Kidney epithelial cell (primary cell): ENCODE results near the gene KLHL11. TPM values are rescaled to one million over a fixed set of nuclear protein-coding genes. Genes with fewer than 3 reads are reported as not detected.
"Not testable (repeated sequence)": the region's sequence is repeated elsewhere in the genome, so short reads cannot be mapped to it uniquely, and the experiment has no call there.

Source experiments
- DNase-seq: peaks from one replicate; pipeline ENCODE4 v3.0.0-alpha.2; 2010; ENCODE audit warnings: low read depth
- H3K27me3 ChIP-seq: 2 replicates; pipeline ENCODE4 v1.6.0; 2011; ENCODE audit warnings: low read length; ENCODE audit not compliant: control insufficient read depth, insufficient read depth
- H3K36me3 ChIP-seq: 2 replicates; pipeline ENCODE4 v1.5.1; 2011; ENCODE audit warnings: low read length; ENCODE audit not compliant: control insufficient read depth, insufficient read depth
- H3K4me3 ChIP-seq: 2 replicates; pipeline ENCODE4 v1.5.1; 2011; ENCODE audit warnings: low read depth, mild to moderate bottlenecking, control low read depth, low read length
- CTCF ChIP-seq: IDR thresholded peaks from 2 replicates; pipeline ENCODE4 v1.5.1; 2011; ENCODE audit warnings: mild to moderate bottlenecking, moderate library complexity, low read length, control low read depth, inconsistent platforms; ENCODE audit not compliant: insufficient read depth, poor library complexity, severe bottlenecking
- total RNA-seq: library from RNA; depleted of rRNA; stranded (reverse); fragments of >200 nt; gene quantifications from 2 replicates; pipeline ENCODE4 v1.2.3, GENCODE V29; 2015

The KLHL11 gene
- total RNA-seq, 1 donor from 2014 or later, result 29.2 TPM

GRCh38 chr17:41837761-41838538, 27.3 kb downstream of the KLHL11 start, which contains the start of gene KLHL10:
TSS of gene KLHL10 (plus strand) at chr17:41837825. CDS start at chr17:41837933, 108 bp downstream.
- DNase-seq, result no peak
- no peak for TF ChIP-seq CTCF
- Histone ChIP-seq H3K36me3 (no peaks in the 10 kb centered on the region), H3K4me3 (no peak within 1 kb of the TSS), H3K27me3 (no peaks in the 10 kb centered on the region)

GRCh38 chr17:41836550-41837196, 28.6 kb downstream of the KLHL11 start:
- no peak for TF ChIP-seq CTCF
- no peak for DNase-seq
- H3K4me3 ChIP-seq, result peak overlapping the region; percentile 81
- no peaks in the 10 kb centered on the region for H3K27me3 ChIP-seq
- no peaks in the 10 kb centered on the region for H3K36me3 ChIP-seq

GRCh38 chr17:41835800-41836549, 29.2 kb downstream of the KLHL11 start, which contains the start of gene NT5C3B:
TSS of gene NT5C3B (minus strand) at chr17:41836232. CDS start at chr17:41836193, 39 bp downstream.
- Histone ChIP-seq H3K4me3 (peak within 1 kb of the TSS; percentile 81), H3K36me3 (peaks cover 1% of the 10 kb centered on the region), H3K27me3 (no peaks in the 10 kb centered on the region)
- no peak for TF ChIP-seq CTCF
- DNase-seq, result no peak

GRCh38 chr17:41835214-41835799, 29.9 kb downstream of the KLHL11 start:
- Histone ChIP-seq H3K4me3 (peak overlapping the region; percentile 81), H3K27me3 (no peaks in the 10 kb centered on the region), H3K36me3 (peaks cover 2% of the 10 kb centered on the region)
- no peak for TF ChIP-seq CTCF
- DNase-seq, result no peak

GRCh38 chr17:41829961-41830360, 35.3 kb downstream of the KLHL11 start:
- not testable (repeated sequence) for H3K4me3 ChIP-seq, H3K36me3 ChIP-seq, H3K27me3 ChIP-seq, DNase-seq
